ENCODE results near the gene PRICKLE4.

Gene PRICKLE4

GRCh38 chr6:41771058-41771983 is 9.3 kb upstream of the PRICKLE4 start:
- DNase-seq (ENCODE audit: low read depth): no peak

- DNase-seq (ENCODE audit: low read depth): no peak
Observed at GRCh38 chr6:41774841-41775240, 5.7 kb upstream of the PRICKLE4 start.

- no peak for DNase-seq (ENCODE audit: low read depth)
Observed at GRCh38 chr6:41775293-41775882, 5.2 kb upstream of the PRICKLE4 start.

GRCh38 chr6:41777551-41778285 is 2.9 kb upstream of the PRICKLE4 start:
- no peak for DNase-seq (ENCODE audit: low read depth)

GRCh38 chr6:41778895-41779294 is 1.7 kb upstream of the PRICKLE4 start:
- DNase-seq (ENCODE audit: low read depth): no peak

GRCh38 chr6:41779336-41779735 is 1.2 kb upstream of the PRICKLE4 start:
- DNase-seq (ENCODE audit: low read depth): no peak

- DNase-seq (ENCODE audit: low read depth): peak; percentile 95
Observed at GRCh38 chr6:41779788-41780550, 613 bp upstream of the PRICKLE4 start, which contains the start of gene FRS3. Gene FRS3, minus strand, starts transcription at chr6:41779900. Its CDS starts 2,913 bp downstream, at chr6:41776987.

- DNase-seq (ENCODE audit: low read depth): no peak
Observed at GRCh38 chr6:41781366-41781730, 766 bp downstream of the PRICKLE4 start.

GRCh38 chr6:41783106-41783780 is 2.7 kb downstream of the PRICKLE4 start:
- DNase-seq (ENCODE audit: low read depth): no peak

- DNase-seq (ENCODE audit: low read depth): no peak
Observed at GRCh38 chr6:41784581-41785171, 4.1 kb downstream of the PRICKLE4 start.

GRCh38 chr6:41785254-41785653 is 4.7 kb downstream of the PRICKLE4 start:
- no peak for DNase-seq (ENCODE audit: low read depth)

- no peak for DNase-seq (ENCODE audit: low read depth)
Observed at GRCh38 chr6:41785689-41786450, 5.3 kb downstream of the PRICKLE4 start.

GRCh38 chr6:41786451-41787218 is 6.1 kb downstream of the PRICKLE4 start:
- peak; percentile 41 for DNase-seq (ENCODE audit: low read depth)

GRCh38 chr6:41787219-41787917 is 6.8 kb downstream of the PRICKLE4 start, which contains the start of gene TOMM6:
Gene TOMM6, plus strand, starts transcription at chr6:41787694. Its CDS starts 4 bp downstream, at chr6:41787698.
- peak; percentile 77 for DNase-seq (ENCODE audit: low read depth)

GRCh38 chr6:41789390-41789724 is 8.8 kb downstream of the PRICKLE4 start:
- no peak for DNase-seq (ENCODE audit: low read depth)

GRCh38 chr6:41790045-41790444 is 9.5 kb downstream of the PRICKLE4 start:
- no peak for DNase-seq (ENCODE audit: low read depth)

GRCh38 chr6:41791305-41791704 is 10.7 kb downstream of the PRICKLE4 start:
- DNase-seq (ENCODE audit: low read depth): no peak

GRCh38 chr6:41791984-41792383 is 11.4 kb downstream of the PRICKLE4 start:
- no peak for DNase-seq (ENCODE audit: low read depth)

- DNase-seq (ENCODE audit: low read depth): no peak
Observed at GRCh38 chr6:41796474-41796873, 15.9 kb downstream of the PRICKLE4 start.

Measured in CMK (cell line).